GM18867 (cell line): ENCODE results near the gene THAP10.

Experiments used
- ATAC-seq: cut with Tn5 transposase; IDR thresholded peaks from one replicate; pipeline ENCODE4 v1.9.1; 2021; ENCODE audit warnings: mild to moderate bottlenecking, moderate library complexity; ENCODE audit not compliant: unreplicated experiment

The THAP10 gene

DNA sequence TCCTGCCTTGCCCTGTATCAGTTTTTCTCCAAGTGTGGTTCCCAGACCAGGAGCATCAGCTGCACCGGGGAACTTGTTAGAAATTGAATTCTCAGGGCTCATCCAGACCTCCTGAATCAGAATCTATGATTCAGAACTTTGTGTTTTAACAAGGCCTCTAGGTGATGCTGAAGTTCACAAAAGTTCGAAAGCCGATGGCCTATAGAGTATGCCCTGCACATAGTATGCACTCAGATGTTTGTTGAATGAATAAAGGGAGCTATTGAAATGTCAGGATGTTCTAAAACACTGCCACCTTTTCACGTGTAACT, 37.6 kb downstream of the THAP10 start:
- no peak for ATAC-seq

DNA sequence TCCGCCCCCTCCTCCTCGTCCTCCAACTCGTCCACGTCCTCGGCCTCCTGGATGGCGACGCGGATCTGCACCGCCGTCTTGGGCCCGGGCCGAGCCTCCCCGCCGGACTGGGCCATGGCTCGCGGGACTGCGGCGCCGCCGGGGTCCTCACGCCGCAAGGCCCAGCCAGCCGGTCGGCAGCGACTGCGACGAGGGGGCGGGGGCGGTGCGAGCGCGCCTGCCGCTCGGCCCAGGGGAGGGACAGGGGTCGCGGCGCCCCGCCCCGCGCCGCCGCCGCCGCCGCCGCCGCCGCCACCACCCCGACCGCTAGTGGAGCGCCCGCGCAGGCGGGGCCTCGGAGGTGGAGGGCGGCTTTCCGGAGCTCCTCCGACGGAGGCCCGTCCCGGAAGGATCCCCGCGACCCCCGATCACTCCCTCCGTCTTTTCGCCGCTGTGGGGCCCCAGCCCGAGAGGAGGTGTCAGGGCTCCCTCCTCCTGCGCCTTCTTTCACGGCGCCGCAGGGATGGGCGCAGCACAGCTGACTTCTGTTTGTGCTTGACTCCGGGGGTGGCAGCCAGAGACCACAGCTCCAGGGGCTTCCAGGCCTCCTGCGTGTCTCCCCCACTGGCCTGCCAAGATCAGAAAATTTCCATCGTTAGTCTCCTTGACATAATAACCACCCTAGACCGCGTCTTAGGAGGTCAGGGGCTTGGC, 38.1 kb downstream of the THAP10 start, which contains the start of gene LARP6:
Gene LARP6, minus strand, starts transcription at position 185 of the 693 bp plus-strand sequence. Its CDS starts 69 bp downstream, at position 116.
- no peak for ATAC-seq

DNA sequence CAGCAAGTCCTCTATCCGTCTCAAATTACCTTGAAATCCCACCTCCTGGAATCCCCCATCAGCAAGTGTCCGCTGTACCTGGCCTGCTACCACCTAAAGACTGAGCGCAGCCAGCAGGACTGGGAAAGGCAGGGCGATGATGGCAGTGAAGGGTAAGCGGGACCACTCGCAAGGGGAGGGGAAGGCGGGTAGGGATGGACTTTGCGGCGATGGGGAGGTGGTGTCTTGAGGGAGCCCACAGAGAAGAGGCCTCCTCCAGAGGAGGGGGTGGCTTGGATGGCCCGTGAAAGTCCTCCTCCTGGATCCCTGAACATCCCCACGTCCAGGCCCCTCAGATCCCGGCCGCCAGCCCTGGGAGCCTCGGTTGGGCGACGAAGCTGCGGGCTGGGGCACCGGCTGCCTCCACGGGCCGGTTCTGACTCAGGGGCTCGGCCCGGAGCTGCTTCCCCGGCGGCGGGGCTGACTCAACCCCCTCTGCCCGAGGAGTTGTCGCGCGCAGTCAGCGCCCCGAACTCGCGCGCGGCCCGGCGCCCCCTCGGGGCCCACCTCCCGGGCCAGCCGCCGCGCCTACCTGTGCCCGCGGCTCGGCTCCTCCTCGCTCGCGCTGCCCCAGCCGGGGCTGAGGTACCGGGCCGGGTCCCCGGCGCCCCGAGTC, 38.8 kb downstream of the THAP10 start:
- no peak for ATAC-seq

- ATAC-seq, result no peak
These were observed 39.5 kb downstream of the THAP10 start for GRCh38 chr15:70852501-70853317.

DNA sequence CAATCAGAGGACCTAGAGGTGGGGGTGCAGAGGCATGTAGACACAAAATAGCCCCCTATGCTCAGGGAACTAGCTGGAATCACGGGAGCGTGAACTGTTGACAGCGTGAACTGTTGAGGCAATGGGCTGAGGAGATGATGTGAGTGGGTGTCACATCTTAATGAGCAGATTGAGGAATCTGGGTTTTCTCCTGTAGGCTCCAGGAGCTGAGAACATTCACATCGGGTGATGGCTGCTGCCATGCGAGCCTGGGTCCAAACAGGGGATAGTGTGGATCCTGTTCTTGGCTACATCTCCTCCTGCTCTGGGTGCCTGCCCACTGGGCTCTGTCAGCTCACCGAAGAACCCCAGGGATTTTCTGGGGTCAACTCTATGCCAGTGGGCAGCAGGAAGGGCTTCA, 40.3 kb downstream of the THAP10 start:
- ATAC-seq, result no peak

GRCh38 chr15:70845602-70846360, 46.5 kb downstream of the THAP10 start:
- ATAC-seq, result no peak

GRCh38 chr15:70837476-70837875, 54.8 kb downstream of the THAP10 start:
- no peak for ATAC-seq

DNA sequence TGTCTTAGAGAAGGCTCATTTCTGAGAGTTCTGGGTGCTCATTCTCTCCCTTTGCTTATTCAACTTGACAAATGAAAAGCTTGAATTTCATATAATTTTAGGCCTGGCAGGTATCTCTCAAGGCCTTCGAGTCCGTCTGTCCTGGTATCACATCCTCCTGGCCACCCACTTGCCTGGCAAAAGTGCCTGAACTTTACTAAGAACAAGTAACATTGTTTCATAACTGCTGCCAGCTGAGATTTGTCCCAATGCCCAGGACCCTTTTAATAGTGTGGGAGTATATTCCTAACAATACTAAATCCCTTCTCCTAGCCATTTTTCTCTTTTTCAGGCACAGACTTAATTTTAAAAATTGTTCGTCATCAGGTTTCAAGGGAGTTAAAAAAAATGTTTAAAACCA, 56.4 kb downstream of the THAP10 start:
- no peak for ATAC-seq

DNA sequence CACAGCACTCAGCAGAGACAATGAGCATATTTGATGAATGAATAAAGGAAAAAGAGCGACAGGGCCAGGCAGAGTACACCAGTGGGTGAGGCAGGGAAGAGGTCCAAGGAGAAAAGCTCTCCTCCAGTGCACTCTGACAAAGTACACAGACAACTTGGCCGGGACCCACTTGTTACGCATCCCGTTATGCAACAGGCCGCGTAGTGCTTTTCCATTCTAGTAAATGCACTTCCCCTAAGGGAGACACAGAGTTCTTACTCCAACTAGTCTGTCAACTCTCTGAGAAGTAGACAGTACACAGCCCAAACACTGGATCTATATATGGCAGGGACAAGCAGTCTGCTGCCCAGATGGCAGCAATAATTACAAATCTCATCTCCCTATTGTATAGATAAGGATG, 56.8 kb downstream of the THAP10 start:
- no peak for ATAC-seq

DNA sequence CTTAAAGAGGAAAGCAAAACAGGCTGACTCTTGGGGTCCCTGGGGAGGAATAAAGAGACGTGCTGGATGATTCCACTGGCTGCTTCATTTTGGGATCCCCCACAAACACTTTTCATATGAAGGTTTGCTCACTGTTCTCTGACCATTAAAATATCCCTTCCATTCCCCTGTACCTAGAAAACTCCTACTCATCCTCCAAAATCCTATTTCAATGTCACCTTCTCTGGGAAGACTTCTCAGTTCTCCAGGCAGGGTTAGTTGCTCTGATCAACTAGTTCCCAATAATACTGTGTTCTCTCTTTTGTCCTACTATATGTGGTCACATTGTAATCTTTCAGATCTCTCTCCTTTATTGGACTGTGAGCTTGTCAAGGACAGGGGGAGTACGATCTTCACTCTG, 57.2 kb downstream of the THAP10 start:
- no peak for ATAC-seq

- no peak for ATAC-seq
These were observed 58.1 kb downstream of the THAP10 start for GRCh38 chr15:70833861-70834765.

- no peak for ATAC-seq
These were observed 58.8 kb downstream of the THAP10 start for GRCh38 chr15:70833422-70833821.

GRCh38 chr15:70832176-70832575, 60.1 kb downstream of the THAP10 start:
- ATAC-seq, result no peak
